ENCODE measurements around the gene SH2D3A. TPM values are rescaled to one million over a fixed set of nuclear protein-coding genes. Genes with fewer than 3 reads are reported as not detected.
A peak's percentile ranks its signal among the peaks of the same experiment; 100 is the strongest.

SH2D3A gene
- total and polyA plus RNA-seq, 2 donors (not counting 1 experiment from before 2014, with no cell fraction given) = 36.1 to 54.1 TPM

DNA sequence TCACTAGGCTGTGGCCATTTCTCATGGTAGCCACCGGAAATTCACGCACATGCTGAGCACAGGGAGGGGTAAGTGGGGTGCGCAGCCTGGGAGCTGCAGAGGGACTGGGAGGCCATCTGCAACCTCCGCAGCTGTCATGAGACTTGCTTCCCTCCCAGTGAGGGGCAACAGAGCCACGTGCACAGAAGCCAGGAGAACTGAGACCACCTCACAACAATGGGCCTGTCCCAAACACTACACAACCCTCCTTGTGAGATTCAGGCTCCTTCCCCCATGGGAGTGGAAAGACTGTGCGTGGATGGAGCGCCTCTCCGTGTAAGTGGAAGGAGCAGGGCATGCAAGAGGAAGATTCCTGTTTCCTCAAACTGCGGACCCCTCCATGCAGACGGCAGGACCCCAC, 55.6 kb downstream of the SH2D3A start:
- H3K27me3 ChIP-seq (replicated peaks in 1 of 4; ENCODE audit: control extremely low read depth in 1 of 4, control insufficient read depth in 3 of 4, insufficient read depth in 4 of 4, low read length in 3 of 4) = peaks cover 0 to 28% (median 5%) of the 10 kb centered on the region in 4 experiments
- no peak overlapping the region for H3K27ac ChIP-seq (ENCODE audit: low read length in 2 of 2)
- H4K20me1 ChIP-seq (ENCODE audit: control insufficient read depth, insufficient read depth, low read length, poor library complexity, severe bottlenecking) = no peaks in the 10 kb centered on the region
- Mint-ChIP-seq H3K4me3 (no peak overlapping the region), H3K4me1 (peaks cover 12% of the 10 kb centered on the region), H3K9me3 (ENCODE audit: insufficient read depth) (no peaks in the 10 kb centered on the region), H3K27ac (no peak overlapping the region), H3K27me3 (peaks cover 32% of the 10 kb centered on the region)
- no peak for TF ChIP-seq EZH2 (IDR thresholded peaks at IDR 0.05; ENCODE audit: borderline replicate concordance, insufficient read depth, low read depth, low read length, poor library complexity, severe bottlenecking)
- TF ChIP-seq, protein P1, sequence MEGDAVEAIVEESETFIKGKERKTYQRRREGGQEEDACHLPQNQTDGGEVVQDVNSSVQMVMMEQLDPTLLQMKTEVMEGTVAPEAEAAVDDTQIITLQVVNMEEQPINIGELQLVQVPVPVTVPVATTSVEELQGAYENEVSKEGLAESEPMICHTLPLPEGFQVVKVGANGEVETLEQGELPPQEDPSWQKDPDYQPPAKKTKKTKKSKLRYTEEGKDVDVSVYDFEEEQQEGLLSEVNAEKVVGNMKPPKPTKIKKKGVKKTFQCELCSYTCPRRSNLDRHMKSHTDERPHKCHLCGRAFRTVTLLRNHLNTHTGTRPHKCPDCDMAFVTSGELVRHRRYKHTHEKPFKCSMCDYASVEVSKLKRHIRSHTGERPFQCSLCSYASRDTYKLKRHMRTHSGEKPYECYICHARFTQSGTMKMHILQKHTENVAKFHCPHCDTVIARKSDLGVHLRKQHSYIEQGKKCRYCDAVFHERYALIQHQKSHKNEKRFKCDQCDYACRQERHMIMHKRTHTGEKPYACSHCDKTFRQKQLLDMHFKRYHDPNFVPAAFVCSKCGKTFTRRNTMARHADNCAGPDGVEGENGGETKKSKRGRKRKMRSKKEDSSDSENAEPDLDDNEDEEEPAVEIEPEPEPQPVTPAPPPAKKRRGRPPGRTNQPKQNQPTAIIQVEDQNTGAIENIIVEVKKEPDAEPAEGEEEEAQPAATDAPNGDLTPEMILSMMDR (IDR thresholded peaks at IDR 0.05) = no peak
- H3K9ac ChIP-seq (ENCODE audit: low read length) = no peak overlapping the region
- CTCF ChIA-PET = interaction anchor here (0.6 to 0.8 kb wide), 2 partner anchors 16 to 195 kb away, joined by 3 to 4 read pairs; no protein-coding TSS in a partner anchor
- 73% methylated on average over 3 of the region's 10 CpGs for WGBS (ENCODE audit: insufficient coverage)
- no peaks in the 10 kb centered on the region for H3K9me3 ChIP-seq (ENCODE audit: control extremely low read depth in 1 of 3, control insufficient read depth in 2 of 3, insufficient read depth in 1 of 3, low read length in 2 of 3)
- intact Hi-C loops (cut with micrococcal nuclease) = no loop called here
- no peak overlapping the region for H3K4me3 ChIP-seq (ENCODE audit: control extremely low read depth in 1 of 5, extremely low read depth in 1 of 5, insufficient read depth in 1 of 5, low read depth in 2 of 5, low read length in 4 of 5)
- H3K4me2 ChIP-seq (replicated peaks; ENCODE audit: low read depth, low read length, poor library complexity, severe bottlenecking) = no peak overlapping the region
- H2AFZ ChIP-seq (ENCODE audit: insufficient read depth, low read depth, low read length, poor library complexity, severe bottlenecking) = no peak overlapping the region
- no peaks in the 10 kb centered on the region for H3K79me2 ChIP-seq (ENCODE audit: control insufficient read depth, insufficient read depth, low read length)
- H3K4me1 ChIP-seq (ENCODE audit: control insufficient read depth in 2 of 2, insufficient read depth in 2 of 2, low read length in 2 of 2) = peaks cover 3 to 11% of the 10 kb centered on the region in 2 donors
- no peaks in the 10 kb centered on the region for H3K36me3 ChIP-seq (replicated peaks in 1 of 2; ENCODE audit: control extremely low read depth in 1 of 2, control insufficient read depth in 1 of 2, extremely low read depth in 1 of 2, insufficient read depth in 2 of 2, low read length in 1 of 2)
- no peak for DNase-seq
- no peak for ATAC-seq (ENCODE audit: low read depth)
- POLR2A ChIA-PET = no interaction called here

DNA sequence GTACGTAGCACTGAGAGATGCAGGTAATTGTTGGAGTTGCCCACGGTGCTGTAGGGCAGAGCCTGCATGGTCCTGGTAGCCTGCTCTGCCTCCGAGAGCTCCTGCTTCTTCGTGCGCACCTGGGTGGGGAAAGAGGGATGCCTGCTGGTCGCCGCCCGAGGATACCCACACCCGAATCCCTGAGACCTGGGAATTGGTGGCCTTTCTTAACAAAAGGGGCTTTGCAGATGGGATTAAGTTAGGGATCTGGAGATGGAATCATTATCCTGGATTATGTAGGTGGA, 56.2 kb downstream of the SH2D3A start:
- peaks cover 0 to 28% (median 5%) of the 10 kb centered on the region in 4 experiments for H3K27me3 ChIP-seq (replicated peaks in 1 of 4; ENCODE audit: control extremely low read depth in 1 of 4, control insufficient read depth in 3 of 4, insufficient read depth in 4 of 4, low read length in 3 of 4)
- no peak overlapping the region for H3K4me3 Mint-ChIP-seq

More for the DNA sequence above, 56.2 kb downstream of the SH2D3A start:
- CTCF ChIA-PET = interaction anchor here (0.6 kb wide), 1 partner anchor 15 kb away, joined by 4 read pairs; no protein-coding TSS in a partner anchor
- intact Hi-C loops (cut with micrococcal nuclease) = no loop called here
- Mint-ChIP-seq H3K27ac (no peak overlapping the region), H3K27me3 (peaks cover 32% of the 10 kb centered on the region), H3K4me1 (peaks cover 12% of the 10 kb centered on the region), H3K9me3 (ENCODE audit: insufficient read depth) (no peaks in the 10 kb centered on the region)
- Histone ChIP-seq H2AFZ (ENCODE audit: insufficient read depth, low read depth, low read length, poor library complexity, severe bottlenecking) (peak overlapping the region; percentile 60), H3K4me2 (replicated peaks; ENCODE audit: low read depth, low read length, poor library complexity, severe bottlenecking) (peak overlapping the region; percentile 43), H3K4me3 (ENCODE audit: control extremely low read depth in 1 of 5, extremely low read depth in 1 of 5, insufficient read depth in 1 of 5, low read depth in 2 of 5, low read length in 4 of 5) (no peak overlapping the region), H4K20me1 (ENCODE audit: control insufficient read depth, insufficient read depth, low read length, poor library complexity, severe bottlenecking) (no peaks in the 10 kb centered on the region), H3K9me3 (ENCODE audit: control extremely low read depth in 1 of 3, control insufficient read depth in 2 of 3, insufficient read depth in 1 of 3, low read length in 2 of 3) (no peaks in the 10 kb centered on the region), H3K36me3 (replicated peaks in 1 of 2; ENCODE audit: control extremely low read depth in 1 of 2, control insufficient read depth in 1 of 2, extremely low read depth in 1 of 2, insufficient read depth in 2 of 2, low read length in 1 of 2) (no peaks in the 10 kb centered on the region), H3K79me2 (ENCODE audit: control insufficient read depth, insufficient read depth, low read length) (no peaks in the 10 kb centered on the region), H3K4me1 (ENCODE audit: control insufficient read depth in 2 of 2, insufficient read depth in 2 of 2, low read length in 2 of 2) (peaks cover 3 to 11% of the 10 kb centered on the region in 2 donors), H3K27ac (ENCODE audit: low read length in 2 of 2) (no peak overlapping the region), H3K9ac (ENCODE audit: low read length) (no peak overlapping the region)
- 61% methylated on average over 9 of the region's 9 CpGs for WGBS (ENCODE audit: insufficient coverage)
- ATAC-seq (ENCODE audit: low read depth) (no peak), DNase-seq (no peak)
- no peak for TF ChIP-seq EZH2 (IDR thresholded peaks at IDR 0.05; ENCODE audit: borderline replicate concordance, insufficient read depth, low read depth, low read length, poor library complexity, severe bottlenecking)
- TF ChIP-seq, protein P1 (IDR thresholded peaks at IDR 0.05) = no peak
- POLR2A ChIA-PET = no interaction called here

All from B cell (primary cell).